ENCODE measurements around the gene ZNF438. TPM values are rescaled to one million over a fixed set of nuclear protein-coding genes. Genes with fewer than 3 reads are reported as not detected.
A peak's percentile ranks its signal among the peaks of the same experiment; 100 is the strongest.
"Not testable (repeated sequence)": the region's sequence is repeated elsewhere in the genome, so short reads cannot be mapped to it uniquely, and the experiment has no call there.

Gene ZNF438
- total RNA-seq, 4 donors from 2014 or later = 10.3 to 14.6 (median 13.6) TPM

DNA sequence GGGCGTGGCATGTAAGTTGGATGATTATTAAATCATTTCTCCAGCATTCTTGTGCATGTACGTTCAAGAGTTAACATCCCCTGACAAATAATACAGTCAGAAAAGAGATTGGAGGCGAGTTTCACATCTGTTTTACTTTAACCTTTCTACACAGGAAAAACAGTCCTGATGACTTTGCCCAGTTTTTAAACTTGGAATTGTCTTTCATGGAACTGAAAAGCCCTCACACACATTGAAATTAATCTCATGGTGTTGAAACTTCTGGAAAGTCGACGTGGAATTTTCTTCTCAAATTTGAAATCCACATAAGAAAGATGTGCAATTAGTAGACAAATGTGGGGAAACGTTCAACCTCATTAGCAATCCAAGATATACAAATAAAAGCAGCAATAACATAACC, 31.2 kb upstream of the ZNF438 start:
- H3K36me3 ChIP-seq = no peaks in the 10 kb centered on the region
- H3K4me1 ChIP-seq = peaks cover 0 to 14% (median 3%) of the 10 kb centered on the region in 3 donors
- H3K9me3 ChIP-seq = no peaks in the 10 kb centered on the region
- peak; percentile 52 for ATAC-seq
- H3K27me3 ChIP-seq = no peaks in the 10 kb centered on the region
- 27 to 34% methylated on average over 6 of the region's 6 CpGs for WGBS, 2 donors (ENCODE audit: low coverage in 1 of 2)
- H3K27ac ChIP-seq = peak overlapping the region in 2 of 4 donors; percentile 35 to 42
- TF ChIP-seq POLR2AphosphoS5 (IDR thresholded peaks at IDR 0.05) (peak; percentile 39), POLR2A (IDR thresholded peaks at IDR 0.05) (no peak)
- H3K4me3 ChIP-seq = no peak overlapping the region

DNA sequence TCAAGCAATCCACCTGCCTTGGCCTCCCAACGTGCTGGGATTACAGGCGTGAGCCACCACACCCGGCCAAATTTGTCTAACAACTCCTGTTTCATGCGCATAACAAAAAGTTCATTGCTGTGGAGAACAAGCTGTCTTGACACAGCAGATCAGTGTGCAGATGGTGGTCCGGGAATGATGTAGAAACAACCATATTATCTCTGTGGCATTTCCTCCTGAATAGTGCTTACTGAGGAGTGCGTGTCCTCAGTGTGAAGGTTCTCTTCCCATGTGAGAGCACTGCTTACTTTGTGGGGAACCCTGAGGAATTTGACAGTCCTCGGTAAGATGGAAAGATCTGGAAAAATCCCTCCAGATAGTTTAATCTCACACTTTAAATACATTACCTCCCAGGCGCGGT, 30.3 kb upstream of the ZNF438 start:
- Histone ChIP-seq H3K27ac (no peak overlapping the region), H3K4me1 (peaks cover 0 to 14% (median 3%) of the 10 kb centered on the region in 3 donors), H3K4me3 (no peak overlapping the region), H3K36me3 (no peaks in the 10 kb centered on the region), H3K9me3 (no peaks in the 10 kb centered on the region), H3K27me3 (no peaks in the 10 kb centered on the region)
- no peak for TF ChIP-seq POLR2AphosphoS5 (IDR thresholded peaks at IDR 0.05)
- TF ChIP-seq POLR2A (IDR thresholded peaks at IDR 0.05) = no peak
- TF ChIP-seq, protein P1, sequence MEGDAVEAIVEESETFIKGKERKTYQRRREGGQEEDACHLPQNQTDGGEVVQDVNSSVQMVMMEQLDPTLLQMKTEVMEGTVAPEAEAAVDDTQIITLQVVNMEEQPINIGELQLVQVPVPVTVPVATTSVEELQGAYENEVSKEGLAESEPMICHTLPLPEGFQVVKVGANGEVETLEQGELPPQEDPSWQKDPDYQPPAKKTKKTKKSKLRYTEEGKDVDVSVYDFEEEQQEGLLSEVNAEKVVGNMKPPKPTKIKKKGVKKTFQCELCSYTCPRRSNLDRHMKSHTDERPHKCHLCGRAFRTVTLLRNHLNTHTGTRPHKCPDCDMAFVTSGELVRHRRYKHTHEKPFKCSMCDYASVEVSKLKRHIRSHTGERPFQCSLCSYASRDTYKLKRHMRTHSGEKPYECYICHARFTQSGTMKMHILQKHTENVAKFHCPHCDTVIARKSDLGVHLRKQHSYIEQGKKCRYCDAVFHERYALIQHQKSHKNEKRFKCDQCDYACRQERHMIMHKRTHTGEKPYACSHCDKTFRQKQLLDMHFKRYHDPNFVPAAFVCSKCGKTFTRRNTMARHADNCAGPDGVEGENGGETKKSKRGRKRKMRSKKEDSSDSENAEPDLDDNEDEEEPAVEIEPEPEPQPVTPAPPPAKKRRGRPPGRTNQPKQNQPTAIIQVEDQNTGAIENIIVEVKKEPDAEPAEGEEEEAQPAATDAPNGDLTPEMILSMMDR (IDR thresholded peaks at IDR 0.05) = no peak
- no peak for TF ChIP-seq EP300 (IDR thresholded peaks at IDR 0.05)
- ATAC-seq = no peak
- 94 to 96% methylated on average over 8 to 9 of the region's 9 CpGs for WGBS, 2 donors (ENCODE audit: low coverage in 1 of 2)

DNA sequence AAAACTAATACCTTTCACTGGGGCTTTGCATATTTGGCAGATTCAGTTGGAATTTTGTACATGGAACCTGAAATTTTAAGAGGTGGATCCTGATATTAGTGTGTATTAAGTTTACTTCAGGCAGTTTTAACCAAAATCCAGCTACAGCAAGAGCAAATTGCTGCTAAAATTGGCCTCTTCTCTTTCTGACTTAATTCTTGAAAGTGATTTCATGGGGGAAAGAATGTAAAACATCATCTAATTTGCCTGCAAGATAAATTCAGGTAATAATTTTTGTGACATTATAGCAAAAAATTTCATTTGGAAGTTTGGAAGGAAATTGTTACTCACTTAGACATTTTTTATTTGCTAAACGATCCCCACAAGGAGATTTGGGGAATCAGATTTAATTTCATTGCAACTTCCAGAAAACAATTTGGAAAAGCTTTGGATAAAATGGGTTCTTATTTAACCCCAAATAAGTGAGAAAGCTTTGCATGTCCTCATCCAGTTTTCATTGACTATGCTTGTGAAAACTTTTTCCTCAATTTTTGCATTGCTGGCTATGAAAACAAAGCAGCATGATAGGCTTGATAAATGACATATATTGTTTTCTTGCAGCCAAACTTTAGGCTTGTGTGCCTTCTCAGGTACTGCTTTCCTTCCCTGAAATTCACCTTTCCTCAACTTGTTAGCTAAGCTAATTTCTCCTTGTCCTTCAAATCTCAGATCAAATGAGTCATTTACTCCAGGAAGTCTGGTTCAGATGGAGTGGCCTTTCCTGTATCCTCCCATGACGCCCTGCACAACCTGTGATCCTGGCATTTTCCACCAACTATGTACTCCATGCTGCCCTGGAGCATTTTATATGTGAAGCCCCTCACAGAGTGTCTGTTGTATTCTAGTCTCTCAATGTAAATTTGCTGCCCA, 27.4 kb upstream of the ZNF438 start:
- Histone ChIP-seq H3K27me3 (no peaks in the 10 kb centered on the region), H3K4me1 (peaks cover 0 to 11% (median 3%) of the 10 kb centered on the region in 3 donors), H3K27ac (no peak overlapping the region), H3K4me3 (no peak overlapping the region), H3K9me3 (no peaks in the 10 kb centered on the region), H3K36me3 (no peaks in the 10 kb centered on the region)
- no peak for ATAC-seq
- TF ChIP-seq EP300 (IDR thresholded peaks at IDR 0.05) = no peak
- no peak for TF ChIP-seq POLR2A (IDR thresholded peaks at IDR 0.05)
- TF ChIP-seq, protein P1 (IDR thresholded peaks at IDR 0.05) = no peak
- no peak for TF ChIP-seq POLR2AphosphoS5 (IDR thresholded peaks at IDR 0.05)
- WGBS, 2 donors (ENCODE audit: low coverage in 1 of 2) = 45 to 50% methylated on average over 1 to 2 of the region's 2 CpGs

DNA sequence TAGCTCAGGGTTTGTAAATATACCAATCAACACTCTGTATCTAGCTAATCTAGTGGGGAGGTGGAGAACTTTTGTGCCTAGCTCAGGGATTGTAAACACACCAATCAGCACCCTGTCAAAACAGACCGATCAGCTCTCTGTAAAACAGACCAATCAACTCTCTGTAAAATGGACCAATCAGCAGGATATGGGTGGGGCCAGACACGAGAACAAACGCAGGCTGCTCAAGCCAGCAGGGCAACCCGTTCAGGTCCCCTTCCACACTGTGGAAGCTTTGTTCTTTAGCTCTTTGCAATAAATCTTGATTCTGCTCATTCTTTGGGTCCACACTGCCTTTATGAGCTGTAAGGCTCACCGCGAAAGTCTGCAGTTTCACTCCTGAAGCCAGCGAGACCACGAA, 25.0 kb upstream of the ZNF438 start:
- not testable (repeated sequence) for H3K27me3 ChIP-seq, H3K36me3 ChIP-seq, H3K4me3 ChIP-seq, H3K4me1 ChIP-seq, ATAC-seq, H3K27ac ChIP-seq
- WGBS, 2 donors (ENCODE audit: low coverage in 1 of 2) = 72 to 93% methylated on average over 3 to 4 of the region's 8 CpGs
- H3K9me3 ChIP-seq = peaks cover 0 to 11% (median 0%) of the 10 kb centered on the region in 3 donors

DNA sequence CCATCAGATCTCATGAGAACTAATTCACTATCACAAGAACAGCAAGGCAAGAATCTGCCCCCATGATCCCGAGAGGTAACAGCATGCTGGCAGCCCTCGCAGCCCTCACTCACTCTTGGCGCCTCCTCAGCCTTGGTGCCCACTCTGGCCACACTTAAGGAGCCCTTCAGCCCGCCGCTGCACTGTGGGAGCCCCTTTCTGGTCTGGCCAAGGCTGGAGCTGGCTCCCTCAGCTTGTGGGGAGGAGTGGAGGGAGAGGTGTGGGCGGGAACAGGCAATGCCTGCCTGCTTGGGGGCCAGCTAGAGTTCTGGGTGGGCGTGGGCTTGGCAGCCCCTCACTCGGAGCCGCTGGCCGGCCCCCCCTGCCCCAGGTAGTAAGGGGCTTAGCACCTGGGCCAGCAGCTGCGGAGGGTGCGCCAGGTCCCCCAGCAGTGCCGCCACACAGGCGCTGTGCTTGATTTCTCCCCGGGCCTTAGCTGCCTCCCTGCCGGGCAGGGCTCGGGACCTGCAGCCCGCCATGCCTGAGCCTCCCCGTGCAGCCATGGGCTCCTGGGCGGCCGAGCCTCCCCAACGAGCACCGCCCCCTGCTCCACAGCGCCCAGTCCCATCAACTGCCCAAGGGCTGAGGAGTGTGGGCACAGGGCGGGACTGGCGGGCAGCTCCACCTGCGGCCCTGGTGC, 24.0 kb upstream of the ZNF438 start:
- Histone ChIP-seq H3K27me3 (no peaks in the 10 kb centered on the region), H3K36me3 (no peaks in the 10 kb centered on the region), H3K27ac (no peak overlapping the region), H3K9me3 (peaks cover 0 to 11% (median 0%) of the 10 kb centered on the region in 3 donors), H3K4me3 (no peak overlapping the region), H3K4me1 (no peaks in the 10 kb centered on the region)
- WGBS, 2 donors (ENCODE audit: low coverage in 1 of 2) = 100% methylated on average over 1 of the region's 27 CpGs; no CpG with 5 or more reads in 1 of the 2 donors
- ATAC-seq = no peak
- TF ChIP-seq, protein P1 (IDR thresholded peaks at IDR 0.05) = no peak
- TF ChIP-seq POLR2AphosphoS5 (IDR thresholded peaks at IDR 0.05) (no peak), EP300 (IDR thresholded peaks at IDR 0.05) (no peak), POLR2A (IDR thresholded peaks at IDR 0.05) (no peak)
